COR-L47 (cell line): ENCODE results near the gene SERPINH1.

Source experiments
- DNase-seq: peaks from one replicate; lab custom pipeline; 2025; lab: John Stamatoyannopoulos, UW

SERPINH1 gene

DNA sequence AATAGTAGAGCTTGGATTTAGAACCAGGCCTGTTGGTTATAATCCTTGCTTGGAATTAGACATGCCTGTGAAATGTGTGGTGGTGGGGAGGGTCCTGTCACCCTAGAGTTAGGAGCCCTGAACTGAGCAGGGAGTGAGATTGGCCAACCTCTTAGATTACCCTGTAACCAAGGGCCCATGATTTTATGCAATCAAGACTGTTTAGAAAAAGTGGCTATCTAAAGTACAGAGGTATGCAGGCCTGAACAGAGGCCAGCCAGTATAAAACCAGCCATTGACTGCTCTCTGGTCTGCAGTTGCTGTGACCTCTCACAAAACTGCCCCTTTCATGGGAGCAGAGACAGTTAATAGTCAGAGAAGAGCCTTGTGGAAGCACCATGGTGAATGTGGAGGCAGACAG, 36.2 kb downstream of the SERPINH1 start:
- DNase-seq = no peak

DNA sequence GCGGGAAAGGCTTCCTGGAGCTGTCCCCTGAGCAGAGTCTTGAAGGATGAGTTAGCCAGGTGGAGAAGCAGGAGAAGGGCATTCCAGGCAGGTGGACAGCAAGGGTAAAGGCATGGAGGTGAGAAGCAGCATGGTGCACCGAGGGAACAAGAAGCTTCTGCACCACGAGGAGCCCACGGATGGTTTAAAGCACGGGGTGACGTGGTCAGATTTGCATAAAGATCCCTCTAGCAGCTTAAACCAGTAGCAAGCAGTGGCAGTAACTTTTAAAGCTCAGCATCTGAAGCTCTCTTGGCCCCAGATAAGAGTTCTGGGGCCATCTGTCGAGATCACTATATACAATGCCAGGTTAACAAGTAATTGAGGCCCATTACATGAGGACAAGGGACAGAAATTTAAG, 36.8 kb downstream of the SERPINH1 start:
- no peak for DNase-seq

DNA sequence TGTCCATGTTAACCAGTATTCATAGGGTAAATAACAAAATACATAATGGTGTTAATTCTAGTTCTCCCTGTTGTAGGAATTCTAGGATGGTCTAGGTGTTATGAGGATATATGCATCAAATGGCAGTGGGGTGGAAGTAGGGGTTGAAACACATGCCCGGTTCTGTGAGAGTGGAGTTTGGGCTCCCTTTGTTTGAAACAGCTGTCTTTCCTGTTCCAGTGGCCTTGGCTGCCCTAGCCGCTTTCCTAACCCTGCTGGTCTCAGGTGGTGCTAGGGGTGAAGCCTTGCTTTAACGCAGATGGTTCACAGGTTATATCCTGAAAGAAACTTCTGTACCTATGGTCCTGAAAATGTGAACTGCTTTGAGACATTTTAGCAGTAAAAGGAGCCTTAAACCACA, 38.3 kb downstream of the SERPINH1 start:
- no peak for DNase-seq

DNA sequence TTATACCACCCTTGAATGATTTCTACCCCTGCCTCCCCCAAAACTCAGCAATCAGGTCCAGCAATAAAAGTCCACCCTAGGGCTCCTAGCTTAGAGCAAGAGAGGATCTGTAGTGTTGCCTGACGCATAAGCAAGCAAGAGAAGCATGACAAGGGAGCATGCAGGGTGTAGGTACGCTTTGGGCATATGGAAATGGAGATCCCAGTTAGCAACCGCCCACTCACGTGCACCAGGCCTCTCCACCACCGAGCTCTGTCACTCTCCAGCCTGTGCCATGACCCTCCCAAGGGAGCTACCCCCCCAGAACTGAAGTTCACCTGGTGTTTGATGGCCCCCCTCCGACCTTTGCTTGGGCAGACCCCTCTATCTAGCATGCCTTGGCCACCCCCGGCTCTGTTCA, 39.4 kb downstream of the SERPINH1 start:
- no peak for DNase-seq

DNA sequence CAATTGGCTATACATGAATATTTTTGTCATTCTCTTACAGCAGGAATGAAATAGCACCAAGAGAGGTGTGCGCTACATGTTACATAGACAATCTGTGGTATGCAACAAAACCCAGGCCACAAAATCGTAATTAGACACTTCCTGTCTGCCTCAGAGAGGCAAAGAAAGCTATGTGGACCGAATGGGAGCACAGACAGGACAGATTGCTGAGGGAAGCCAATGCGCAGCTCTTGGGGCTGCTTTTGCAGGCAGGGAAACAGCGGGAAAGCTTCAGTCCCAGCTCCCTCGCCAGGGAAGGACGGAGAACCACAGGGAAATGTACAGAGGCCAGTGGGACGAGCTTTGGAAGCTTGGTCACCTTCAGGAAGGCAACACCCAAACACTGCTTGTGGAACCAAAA, 40.9 kb downstream of the SERPINH1 start:
- no peak for DNase-seq

DNA sequence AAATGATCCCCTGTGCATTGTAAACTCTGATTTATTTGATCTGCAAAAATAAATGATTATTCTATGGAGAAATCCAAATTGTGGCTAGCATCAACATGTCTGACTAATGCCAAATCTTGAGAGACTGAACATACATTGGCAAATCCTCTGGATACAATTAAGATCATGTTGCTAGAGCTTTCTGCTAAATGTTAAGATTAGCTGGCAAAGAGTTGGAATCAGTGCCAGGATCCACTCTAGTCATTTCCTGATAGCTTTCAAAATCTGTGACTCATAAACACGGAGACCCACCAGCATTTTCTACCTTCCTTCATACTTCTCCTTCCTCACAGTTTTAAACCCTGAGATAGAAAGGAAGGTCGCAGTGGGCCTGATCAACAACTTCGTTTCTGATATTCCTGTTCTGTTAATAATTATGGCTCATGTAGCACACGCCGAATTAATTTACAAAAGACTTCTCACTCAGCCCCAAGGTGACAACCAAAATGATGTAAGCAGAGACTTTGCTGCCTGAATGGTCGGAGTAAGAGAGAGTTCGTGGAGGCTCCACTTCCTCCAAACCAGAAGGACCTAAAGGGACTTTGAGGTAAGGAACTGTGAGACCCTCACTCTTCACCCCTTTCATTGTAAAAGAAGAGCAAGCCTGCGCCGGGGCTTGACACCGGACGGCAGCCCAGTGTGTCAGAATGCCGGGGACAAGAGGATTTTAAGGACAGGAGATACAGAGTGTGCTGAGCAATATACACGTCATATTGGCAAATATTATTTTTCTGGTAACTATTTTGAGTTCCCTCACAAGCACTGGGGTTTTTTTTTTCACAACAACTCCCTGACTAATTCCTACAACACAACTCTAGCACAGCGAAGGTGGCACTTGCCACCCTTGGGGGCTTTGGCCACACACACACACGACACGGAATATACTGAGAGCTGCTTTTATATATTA, 42.0 kb downstream of the SERPINH1 start:
- no peak for DNase-seq

DNA sequence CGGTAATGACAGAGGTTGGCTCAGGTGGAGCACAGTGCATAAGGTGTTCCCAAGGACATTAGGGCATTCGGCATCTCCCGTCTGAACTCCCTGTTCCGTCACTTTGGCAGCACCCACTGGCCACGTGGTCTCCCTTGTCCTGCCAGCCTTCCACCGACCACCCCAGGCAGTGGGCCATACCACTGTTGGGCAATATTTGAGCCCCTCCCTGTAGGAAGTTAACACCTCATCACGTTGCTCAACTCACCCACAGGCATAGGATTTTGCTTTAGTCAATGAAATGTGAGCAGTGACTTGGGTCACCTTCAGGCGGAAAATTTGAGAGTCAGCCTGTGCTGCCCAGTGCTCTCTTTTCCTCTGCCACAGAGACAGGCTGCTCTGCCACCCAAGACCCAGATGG, 44.0 kb downstream of the SERPINH1 start:
- no peak for DNase-seq

DNA sequence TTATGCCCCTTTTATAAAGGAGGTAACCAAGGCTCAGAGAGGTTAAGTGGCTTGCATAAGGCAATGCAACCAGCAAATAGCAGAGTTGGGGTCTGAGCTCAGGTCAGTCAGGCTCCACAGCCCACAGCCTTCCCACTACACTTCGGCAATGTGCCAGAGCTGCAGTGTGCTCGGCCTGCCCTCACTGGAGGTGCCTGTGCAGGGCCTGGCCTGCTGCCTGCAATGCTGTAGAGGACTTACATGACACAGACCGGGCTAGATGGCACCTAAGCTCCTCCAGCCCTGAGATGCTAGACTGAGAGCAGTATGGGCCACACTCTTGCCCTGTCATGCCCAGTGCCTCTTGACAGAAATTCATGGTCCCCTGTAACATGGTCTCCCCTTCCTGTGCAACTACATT, 49.8 kb downstream of the SERPINH1 start:
- no peak for DNase-seq

DNA sequence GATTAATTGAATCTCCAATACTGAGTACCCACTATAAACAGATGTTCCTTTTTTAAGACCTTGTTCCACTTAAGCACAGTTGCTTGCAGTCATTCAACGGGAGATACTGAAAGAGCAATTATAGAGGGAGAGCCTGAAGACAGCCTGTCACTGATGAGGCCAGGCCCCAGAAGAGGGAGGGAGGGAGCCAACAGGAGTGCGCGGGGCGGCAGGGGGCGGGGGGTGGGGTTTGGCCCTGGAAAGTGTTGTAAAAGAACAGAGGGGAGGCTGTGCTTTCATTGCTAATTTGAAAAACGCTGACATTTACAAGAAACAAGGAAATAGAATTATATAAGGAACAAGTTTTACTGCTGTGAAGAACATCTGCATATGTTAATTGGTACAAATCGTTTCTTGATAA, 53.7 kb downstream of the SERPINH1 start:
- no peak for DNase-seq

DNA sequence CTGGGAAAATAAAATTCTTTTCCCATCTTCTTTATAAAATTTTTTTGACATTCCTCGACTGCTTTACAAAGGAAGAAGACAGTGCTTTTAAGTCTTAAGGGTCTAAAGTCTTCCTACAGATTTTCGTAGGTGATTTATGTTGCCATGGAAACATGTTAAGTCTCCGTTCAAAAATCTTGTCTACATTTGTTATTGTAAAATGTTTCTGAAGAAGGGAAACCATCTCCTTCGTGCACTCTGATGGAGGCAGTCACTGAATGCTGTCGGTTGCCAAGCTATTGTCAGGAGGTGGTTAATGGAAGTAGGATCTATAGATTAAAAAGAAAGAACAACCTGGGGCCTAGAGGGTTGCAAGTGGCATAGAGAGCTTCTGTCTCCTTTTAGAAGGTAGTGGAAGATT, 54.2 kb downstream of the SERPINH1 start:
- no peak for DNase-seq
